ENCODE data around the gene ITPKC.

DNA sequence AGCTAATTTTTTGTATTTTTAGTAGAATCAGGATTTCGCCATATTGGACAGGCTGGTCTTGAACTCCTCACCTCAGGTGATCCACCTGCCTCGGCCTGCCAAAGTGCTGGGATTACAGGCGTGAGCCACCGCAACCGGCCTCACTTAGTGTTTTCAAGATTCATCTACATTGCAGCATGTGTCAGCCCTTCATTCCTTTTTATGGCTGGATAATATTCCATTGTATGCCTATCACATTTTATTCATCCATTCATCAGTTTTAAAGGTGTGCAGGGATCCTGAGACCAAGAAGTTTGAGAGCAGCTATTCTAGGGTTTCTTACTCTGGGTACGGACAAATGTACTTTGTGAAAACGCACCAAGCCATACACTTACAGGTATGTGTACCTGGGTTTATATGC, 9.3 kb upstream of the ITPKC start:
- TF ChIP-seq ZNF274 (IDR thresholded peaks at IDR 0.05; ENCODE audit: low read depth, low read length), result no peak
- TF ChIP-seq YY1 (IDR thresholded peaks at IDR 0.05; ENCODE audit: insufficient read depth, insufficient read length), result no peak
- no peak for TF ChIP-seq SUZ12 (IDR thresholded peaks at IDR 0.05; ENCODE audit: extremely low read depth, insufficient read depth, insufficient read length)
